Muscle layer of colon (tissue), 2 donors: ENCODE measurements around the gene TNS3.

Source experiments
- H3K27ac ChIP-seq: one replicate; pipeline ENCODE4 v1.7.0; 2013; ENCODE audit warnings: low read depth, mild to moderate bottlenecking, low read length, moderate library complexity
- H3K27me3 ChIP-seq, 2 donors: one replicate each; pipeline ENCODE4 v1.7.0; 2013; ENCODE audit warnings: low read length in 2 of 2, mild to moderate bottlenecking in 2 of 2; ENCODE audit not compliant: insufficient read depth in 2 of 2, control insufficient read depth in 1 of 2
- H3K36me3 ChIP-seq: one replicate; pipeline ENCODE4 v1.7.0; 2013; ENCODE audit warnings: mild to moderate bottlenecking, low read length; ENCODE audit not compliant: insufficient read depth
- H3K4me1 ChIP-seq: one replicate; pipeline ENCODE4 v1.7.0; 2013; ENCODE audit warnings: mild to moderate bottlenecking, low read length; ENCODE audit not compliant: insufficient read depth
- H3K4me3 ChIP-seq, 2 donors: one replicate each; pipeline ENCODE4 v1.7.0; 2013; ENCODE audit warnings: low read length in 2 of 2, low read depth in 1 of 2, mild to moderate bottlenecking in 1 of 2, moderate library complexity in 1 of 2
- H3K9ac ChIP-seq: one replicate; pipeline ENCODE4 v1.7.0; 2013; ENCODE audit warnings: low read length
- H3K9me3 ChIP-seq: one replicate; pipeline ENCODE4 v1.7.0; 2013; ENCODE audit warnings: mild to moderate bottlenecking, low read length
- donor health status: abdominal sarcoma.
- donor health status: Adenocarcinoma of cecum.

The TNS3 gene

DNA sequence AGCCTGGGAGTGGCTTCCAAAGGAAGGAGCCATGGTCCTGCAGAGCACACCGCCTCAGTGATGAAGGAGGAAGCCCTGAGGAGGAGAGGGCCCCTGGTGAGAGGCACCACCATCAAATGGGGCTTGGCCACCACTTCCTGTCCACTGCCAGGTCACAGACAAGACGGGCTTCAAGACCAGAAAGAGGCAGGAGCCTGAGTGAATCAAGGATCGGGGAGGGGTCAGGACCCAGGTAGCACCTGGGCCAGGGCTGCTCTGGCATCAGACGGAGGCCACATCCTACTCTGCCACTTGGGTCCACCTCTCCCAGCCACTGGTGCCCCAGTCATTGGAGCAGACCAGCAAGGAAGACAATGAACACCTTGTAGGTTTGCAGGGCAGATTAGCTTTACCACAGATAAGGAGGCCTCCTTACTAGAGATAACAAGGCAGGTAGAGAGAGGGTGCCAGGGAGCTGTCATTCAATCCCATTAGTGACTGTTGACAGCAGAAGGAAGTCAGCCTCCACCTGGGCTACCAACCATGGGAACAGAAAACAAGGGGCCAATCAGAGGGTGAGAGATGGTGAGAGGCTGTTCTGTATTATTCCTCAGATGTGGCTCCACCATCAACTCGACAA, 143.4 kb downstream of the TNS3 start:
- no peak overlapping the region for H3K27ac ChIP-seq

DNA sequence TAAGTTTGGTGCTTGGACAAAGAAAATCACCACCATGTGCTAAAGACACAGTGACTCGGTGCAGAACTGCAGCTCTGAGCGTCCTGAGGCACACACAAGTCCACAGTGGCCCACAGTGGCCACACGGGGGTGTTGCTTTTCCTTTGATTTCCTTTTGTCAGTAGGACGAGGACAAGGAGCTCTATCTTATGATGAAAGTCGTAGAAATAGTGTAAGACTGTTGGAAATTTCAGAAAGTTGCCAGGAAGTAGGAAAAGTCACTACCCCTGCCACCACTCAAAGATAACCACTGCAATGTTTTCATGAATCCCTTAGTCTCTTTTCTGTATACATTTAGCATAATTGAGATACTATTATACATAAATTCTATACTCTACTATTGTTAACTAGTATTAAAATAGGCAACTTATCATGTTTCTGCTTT, 146.0 kb downstream of the TNS3 start:
- H3K9ac ChIP-seq, result no peak overlapping the region
- H3K36me3 ChIP-seq, result peaks cover 4% of the 10 kb centered on the region
- H3K4me3 ChIP-seq, result no peak overlapping the region
- H3K9me3 ChIP-seq, result no peaks in the 10 kb centered on the region
- no peaks in the 10 kb centered on the region for H3K27me3 ChIP-seq
- no peak overlapping the region for H3K27ac ChIP-seq
- no peaks in the 10 kb centered on the region for H3K4me1 ChIP-seq

More for the DNA sequence above, 143.4 kb downstream of the TNS3 start:
- Histone ChIP-seq H3K9ac (no peak overlapping the region), H3K4me1 (no peaks in the 10 kb centered on the region), H3K27me3 (no peaks in the 10 kb centered on the region), H3K4me3 (no peak overlapping the region), H3K9me3 (no peaks in the 10 kb centered on the region), H3K36me3 (peaks cover 4% of the 10 kb centered on the region)

DNA sequence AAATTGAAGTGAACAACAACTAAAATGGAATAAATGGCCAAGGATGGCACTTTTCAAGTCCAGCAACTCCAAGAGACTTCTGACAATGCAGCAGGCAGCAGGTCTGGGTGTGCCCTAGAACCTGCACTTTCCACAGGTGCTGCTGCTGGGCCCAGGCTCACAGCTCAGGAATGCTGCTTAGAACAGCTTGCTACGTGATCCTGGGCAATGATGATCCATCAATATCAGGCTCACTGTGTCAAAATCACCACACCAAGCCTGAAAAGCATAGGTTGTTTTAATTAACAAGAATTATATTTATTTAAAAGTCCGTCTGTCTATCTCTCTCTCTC, 148.4 kb downstream of the TNS3 start:
- no peak overlapping the region for H3K4me3 ChIP-seq
- no peaks in the 10 kb centered on the region for H3K9me3 ChIP-seq
- no peak overlapping the region for H3K27ac ChIP-seq
- H3K9ac ChIP-seq, result no peak overlapping the region
- no peaks in the 10 kb centered on the region for H3K4me1 ChIP-seq
- no peaks in the 10 kb centered on the region for H3K27me3 ChIP-seq
- H3K36me3 ChIP-seq, result peaks cover 4% of the 10 kb centered on the region

DNA sequence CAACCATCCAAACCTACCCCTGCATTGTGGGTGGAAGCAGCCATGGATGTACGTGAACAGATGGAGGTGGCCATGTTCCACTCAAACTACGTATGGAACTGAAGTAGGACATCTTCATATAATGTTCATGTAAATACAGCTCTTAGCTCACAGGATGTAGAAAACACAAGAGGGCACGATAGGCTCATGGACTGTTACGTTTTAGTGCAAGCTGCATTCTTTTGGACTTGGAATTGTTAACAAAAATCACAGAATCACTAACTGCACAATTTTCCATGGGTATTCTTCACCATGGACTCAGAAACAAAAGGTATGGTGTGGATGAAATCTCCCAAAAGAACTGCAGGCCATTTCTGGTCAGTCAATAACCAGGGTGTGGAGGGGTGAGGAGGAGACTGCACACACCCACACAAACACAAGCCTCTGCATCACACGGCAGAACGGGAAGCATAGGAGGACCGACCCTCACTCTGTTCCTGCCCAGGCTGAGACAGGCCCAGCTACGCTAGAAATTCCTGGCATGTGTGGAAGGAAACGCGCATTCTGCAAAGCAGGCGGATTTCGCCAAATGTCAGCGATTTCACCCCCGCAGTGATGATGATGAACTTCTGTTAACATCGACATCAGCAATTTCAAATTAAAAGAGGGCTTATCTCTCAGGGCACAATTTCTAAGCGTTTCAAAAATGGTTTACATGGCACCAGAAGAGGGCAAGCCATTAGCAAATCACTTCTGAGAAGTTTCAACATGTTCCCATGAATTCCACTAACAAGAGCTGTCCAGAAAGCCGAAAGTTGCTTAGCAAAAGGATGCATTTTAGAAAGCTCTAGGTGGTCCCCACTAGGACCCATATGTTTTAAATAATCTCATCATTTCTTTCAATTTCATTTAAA, 149.0 kb downstream of the TNS3 start:
- no peak overlapping the region for H3K9ac ChIP-seq
- no peak overlapping the region for H3K27ac ChIP-seq
- no peaks in the 10 kb centered on the region for H3K27me3 ChIP-seq
- peaks cover 4% of the 10 kb centered on the region for H3K36me3 ChIP-seq
- H3K4me3 ChIP-seq, result no peak overlapping the region
- H3K4me1 ChIP-seq, result no peaks in the 10 kb centered on the region
- H3K9me3 ChIP-seq, result no peaks in the 10 kb centered on the region

DNA sequence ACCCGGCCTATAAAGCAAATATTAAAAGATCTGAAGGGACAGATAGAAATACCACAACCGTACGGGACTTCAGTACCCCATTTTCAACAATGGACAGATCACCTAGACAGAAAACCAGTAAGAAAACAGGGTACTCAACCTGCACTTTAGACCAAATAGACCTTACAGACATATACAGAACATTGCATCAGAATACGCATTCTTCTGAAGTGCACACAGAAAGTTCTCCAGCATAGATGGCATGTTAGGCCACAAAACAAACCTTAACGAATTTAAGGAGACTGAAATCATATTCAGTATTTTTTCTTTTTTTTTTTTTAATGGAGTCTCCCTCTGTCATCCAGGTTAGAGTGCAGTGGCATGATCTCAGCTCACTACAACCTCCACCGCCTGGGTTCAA, 151.5 kb downstream of the TNS3 start:
- no peak overlapping the region for H3K4me3 ChIP-seq
- H3K36me3 ChIP-seq, result peaks cover 8% of the 10 kb centered on the region
- no peak overlapping the region for H3K27ac ChIP-seq
- H3K9ac ChIP-seq, result no peak overlapping the region
- no peaks in the 10 kb centered on the region for H3K27me3 ChIP-seq
- no peaks in the 10 kb centered on the region for H3K4me1 ChIP-seq
- H3K9me3 ChIP-seq, result no peaks in the 10 kb centered on the region

DNA sequence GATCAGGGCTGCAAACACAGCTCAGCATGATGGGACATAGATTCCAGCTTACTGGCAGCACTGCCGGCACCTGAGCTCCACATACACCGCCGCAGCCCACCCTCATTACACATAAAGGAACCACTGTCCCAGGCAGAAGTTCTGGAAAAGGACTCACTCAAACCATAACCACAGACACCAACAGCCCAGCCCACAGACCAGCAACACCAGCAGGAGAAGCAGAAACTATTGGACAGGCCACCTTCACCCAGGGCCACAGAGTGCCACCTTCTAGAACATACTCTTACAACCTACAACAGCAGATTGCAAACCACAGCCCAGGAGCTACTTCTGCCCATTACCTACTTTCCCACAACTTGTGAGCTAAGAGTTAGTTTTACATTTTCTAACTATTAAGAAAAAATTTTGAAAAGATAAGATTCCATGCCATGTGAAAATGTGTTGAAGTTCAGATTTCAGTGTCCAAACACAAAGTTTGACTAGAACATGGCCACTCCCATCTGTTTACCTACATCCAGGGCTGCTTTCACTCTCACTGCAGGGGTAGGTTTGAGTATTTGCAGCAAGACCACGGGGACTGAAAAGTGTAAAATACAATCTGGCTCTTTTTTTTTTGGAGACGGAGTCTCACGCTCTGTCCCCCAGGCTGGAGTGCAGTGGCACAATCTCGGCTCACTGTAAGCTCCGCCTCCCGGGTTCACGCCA, 153.0 kb downstream of the TNS3 start:
- H3K27ac ChIP-seq, result no peak overlapping the region
- no peaks in the 10 kb centered on the region for H3K4me1 ChIP-seq
- no peaks in the 10 kb centered on the region for H3K27me3 ChIP-seq
- peaks cover 5% of the 10 kb centered on the region for H3K36me3 ChIP-seq
- H3K9ac ChIP-seq, result no peak overlapping the region
- no peak overlapping the region for H3K4me3 ChIP-seq
- no peaks in the 10 kb centered on the region for H3K9me3 ChIP-seq

DNA sequence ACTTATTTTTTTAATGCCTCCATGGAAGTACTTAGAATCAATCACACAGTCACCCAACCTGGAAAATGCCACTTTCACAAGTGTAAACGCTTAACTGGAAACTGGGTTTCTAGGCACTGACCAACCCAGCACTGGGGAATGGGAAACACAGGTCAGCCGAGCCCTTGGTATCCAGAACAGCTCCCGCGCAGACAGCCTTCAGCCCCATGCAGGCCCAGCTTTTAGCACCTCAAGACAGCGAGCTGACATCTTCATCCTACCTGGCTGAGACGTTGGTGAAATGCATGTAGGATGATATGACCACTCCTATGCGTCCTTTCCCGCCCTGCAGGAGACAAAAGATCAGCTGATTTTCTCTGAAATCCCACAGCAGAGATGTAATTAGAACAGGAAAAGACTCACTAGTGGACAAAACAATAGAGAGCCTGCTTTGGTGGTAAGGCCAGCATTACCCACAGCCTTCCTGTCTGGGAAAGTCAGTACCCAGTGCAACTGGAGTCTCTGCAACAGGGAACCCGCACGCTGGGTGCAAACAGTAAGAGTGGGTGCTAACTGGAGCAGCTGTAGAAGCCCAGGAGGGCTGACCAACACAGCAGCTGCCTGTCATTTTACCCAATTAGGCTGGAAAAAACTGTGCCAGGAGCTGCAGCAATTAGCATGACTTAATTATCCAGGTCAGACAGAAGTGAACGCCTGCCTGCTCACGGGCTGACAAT, 153.7 kb downstream of the TNS3 start:
- Histone ChIP-seq H3K27ac (no peak overlapping the region), H3K9me3 (no peaks in the 10 kb centered on the region), H3K4me1 (no peaks in the 10 kb centered on the region), H3K4me3 (no peak overlapping the region), H3K36me3 (peaks cover 12% of the 10 kb centered on the region), H3K27me3 (no peaks in the 10 kb centered on the region), H3K9ac (no peak overlapping the region)

DNA sequence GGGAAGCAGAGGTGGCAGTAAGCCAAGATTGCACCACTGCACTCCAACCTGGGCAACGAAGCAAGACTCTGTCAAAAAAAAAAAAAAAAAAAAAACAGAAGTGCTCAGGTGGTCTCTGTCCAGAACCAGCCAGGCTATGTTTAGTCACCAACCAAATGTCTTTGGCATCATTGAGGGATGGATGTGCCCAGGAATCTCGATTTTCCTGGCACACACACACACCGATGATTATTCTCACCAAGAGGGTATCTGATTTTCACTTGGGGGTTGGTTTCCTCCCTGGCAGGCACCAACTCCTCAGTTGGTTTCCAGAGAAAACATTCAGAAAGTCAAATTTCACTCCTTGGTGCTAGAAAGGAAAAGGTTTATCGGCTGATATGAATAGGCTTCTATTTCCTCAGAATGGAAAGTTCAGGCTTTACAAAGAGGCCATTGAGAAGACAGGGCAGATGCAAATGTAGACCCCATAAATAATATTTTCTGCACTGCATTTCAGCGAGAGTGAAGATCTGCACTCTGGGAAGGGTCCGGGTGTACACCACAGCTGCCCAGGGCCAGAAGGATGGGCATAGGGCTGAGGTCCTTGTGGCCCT, 154.8 kb downstream of the TNS3 start:
- Histone ChIP-seq H3K9ac (no peak overlapping the region), H3K4me1 (no peaks in the 10 kb centered on the region), H3K27ac (no peak overlapping the region)

DNA sequence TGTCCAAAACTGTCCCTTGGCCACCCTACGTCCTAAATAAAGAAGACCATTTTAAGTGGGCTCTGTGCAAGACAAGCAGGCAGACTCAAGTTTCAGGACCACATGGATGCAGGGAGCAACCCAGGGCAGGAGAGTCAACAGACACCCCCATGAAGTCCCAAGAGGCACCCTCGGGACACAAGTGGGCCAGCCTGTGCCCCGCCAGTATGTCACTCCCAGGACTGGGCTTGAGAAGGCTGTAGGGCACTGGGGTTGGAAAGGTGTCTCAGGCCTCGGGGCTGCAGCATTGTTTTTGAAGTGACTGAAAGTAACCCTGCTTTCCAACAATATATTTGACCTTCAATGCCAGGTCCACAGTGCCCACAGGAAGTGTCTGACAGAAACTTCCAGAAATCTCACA, 157.4 kb downstream of the TNS3 start:
- peaks cover 16% of the 10 kb centered on the region for H3K36me3 ChIP-seq

More for the DNA sequence above, 154.8 kb downstream of the TNS3 start:
- Histone ChIP-seq H3K36me3 (peaks cover 16% of the 10 kb centered on the region), H3K27me3 (no peaks in the 10 kb centered on the region), H3K4me3 (no peak overlapping the region), H3K9me3 (no peaks in the 10 kb centered on the region)

DNA sequence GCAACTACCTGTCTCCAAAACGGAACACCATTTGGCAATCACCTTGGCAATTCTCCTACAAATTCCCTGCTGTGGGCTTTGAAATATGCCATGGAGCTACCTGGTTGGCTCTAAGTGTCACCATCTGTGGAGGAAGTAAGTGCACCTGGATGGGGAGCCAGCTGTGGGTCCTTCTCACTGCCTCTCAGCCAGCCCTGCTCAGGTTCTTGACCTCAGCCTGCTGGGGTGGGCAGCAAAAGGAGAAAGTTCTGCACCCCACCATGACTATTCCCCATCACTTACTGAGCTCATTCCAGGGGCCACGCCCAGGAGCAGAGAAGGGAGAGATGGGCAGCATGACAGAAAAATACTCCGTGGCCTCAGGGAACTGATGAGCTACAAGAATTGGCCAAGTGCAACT, 158.7 kb downstream of the TNS3 start:
- H3K4me1 ChIP-seq, result no peaks in the 10 kb centered on the region
- no peaks in the 10 kb centered on the region for H3K27me3 ChIP-seq
- H3K36me3 ChIP-seq, result peaks cover 16% of the 10 kb centered on the region
- H3K4me3 ChIP-seq, result no peak overlapping the region
- H3K9ac ChIP-seq, result no peak overlapping the region
- H3K9me3 ChIP-seq, result no peaks in the 10 kb centered on the region
- no peak overlapping the region for H3K27ac ChIP-seq

More for the DNA sequence above, 157.4 kb downstream of the TNS3 start:
- Histone ChIP-seq H3K9me3 (no peaks in the 10 kb centered on the region), H3K27ac (no peak overlapping the region), H3K27me3 (no peaks in the 10 kb centered on the region), H3K4me3 (no peak overlapping the region), H3K4me1 (no peaks in the 10 kb centered on the region), H3K9ac (no peak overlapping the region)

DNA sequence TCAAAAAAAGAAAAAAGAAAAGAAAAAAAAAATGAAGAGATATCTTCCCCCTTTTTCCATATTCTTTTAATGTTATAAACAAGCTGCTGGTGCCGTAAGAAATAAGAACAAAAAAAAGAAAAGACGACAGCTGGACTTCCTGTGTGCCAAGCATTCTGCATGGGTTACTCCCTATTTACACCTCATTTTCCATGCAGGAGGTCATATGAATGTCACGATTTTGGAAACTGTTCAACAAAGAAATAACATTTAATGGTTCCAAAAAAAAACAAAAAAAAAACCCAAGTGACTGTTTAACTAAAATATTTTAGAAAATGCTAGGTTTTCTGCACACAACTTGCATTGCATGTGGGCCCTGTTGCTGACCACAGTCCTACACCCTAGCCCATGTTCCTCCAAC, 159.3 kb downstream of the TNS3 start:
- Histone ChIP-seq H3K9ac (no peak overlapping the region), H3K9me3 (no peaks in the 10 kb centered on the region), H3K27me3 (no peaks in the 10 kb centered on the region), H3K4me1 (no peaks in the 10 kb centered on the region), H3K4me3 (no peak overlapping the region), H3K36me3 (peaks cover 16% of the 10 kb centered on the region), H3K27ac (no peak overlapping the region)
